Cerebellar cortex (tissue), 1 donor: Measurements from ENCODE around the gene TRANK1.
A peak's percentile ranks its signal among the peaks of the same experiment; 100 is the strongest.
"Not testable (repeated sequence)": the region's sequence is repeated elsewhere in the genome, so short reads cannot be mapped to it uniquely, and the experiment has no call there.

ENCODE experiments used
- DNase-seq: peaks from one replicate; pipeline ENCODE4 v3.0.0-alpha.2; 2015; ENCODE audit warnings: low spot score

The TRANK1 gene

DNA sequence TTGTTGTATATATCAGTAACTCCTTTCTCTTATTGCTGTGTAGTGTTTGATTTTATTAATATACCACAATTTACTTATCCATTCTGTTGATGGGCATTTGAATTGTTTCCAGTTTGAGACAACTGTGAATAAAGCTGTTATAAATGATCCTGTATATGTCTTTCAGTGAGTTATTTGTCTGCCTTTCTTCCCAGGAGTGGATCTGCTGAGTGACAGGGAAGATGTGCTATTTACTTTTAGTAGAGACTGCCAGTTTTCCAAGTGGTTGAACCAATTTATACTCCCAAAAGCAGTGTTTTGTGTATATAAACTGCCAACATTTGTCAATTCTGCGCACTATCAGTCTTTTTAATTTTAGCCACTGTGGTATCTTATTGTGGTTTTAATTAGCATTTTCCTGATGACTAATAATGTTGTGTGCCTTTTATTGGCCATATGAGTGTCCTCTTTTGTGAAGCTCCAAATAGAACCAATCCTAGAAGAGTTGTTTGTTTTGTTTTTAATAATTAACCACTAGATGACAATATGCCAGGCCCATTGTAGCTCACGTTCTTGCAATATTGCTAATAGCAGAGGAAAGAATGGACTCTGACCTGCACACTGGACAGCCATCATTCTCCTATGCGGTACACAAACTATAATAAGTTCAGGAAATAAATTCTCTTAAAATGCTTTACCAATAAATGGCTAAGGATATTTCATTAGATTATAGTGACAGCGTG, 25.3 kb downstream of the TRANK1 start:
- no peak for DNase-seq

GRCh38 chr3:36918050-36918449, 26.8 kb downstream of the TRANK1 start:
- DNase-seq: no peak

- DNase-seq: no peak
These were observed 32.7 kb downstream of the TRANK1 start for GRCh38 chr3:36911990-36912804.

- DNase-seq: no peak
These were observed 35.2 kb downstream of the TRANK1 start for GRCh38 chr3:36909666-36910065.

DNA sequence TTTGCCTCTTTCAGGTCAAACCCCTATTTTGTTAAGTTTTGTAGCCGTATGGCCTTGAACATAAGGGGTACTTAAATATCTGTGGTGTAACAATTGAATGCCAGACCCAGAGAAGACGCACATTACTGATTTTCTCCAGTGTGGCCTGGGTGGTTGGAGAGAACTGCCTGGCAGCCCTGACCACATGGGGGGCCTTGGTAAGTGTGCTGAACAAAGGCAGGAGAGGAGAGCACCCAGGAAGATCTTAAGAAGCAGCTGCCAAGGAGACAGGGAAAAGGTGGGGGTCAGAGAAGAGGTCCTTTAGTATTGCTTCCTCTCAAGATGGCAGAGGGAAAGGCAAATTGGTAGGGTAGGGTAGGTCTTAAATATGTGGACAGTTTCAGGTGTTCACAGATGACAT, 35.7 kb downstream of the TRANK1 start:
- no peak for DNase-seq

DNA sequence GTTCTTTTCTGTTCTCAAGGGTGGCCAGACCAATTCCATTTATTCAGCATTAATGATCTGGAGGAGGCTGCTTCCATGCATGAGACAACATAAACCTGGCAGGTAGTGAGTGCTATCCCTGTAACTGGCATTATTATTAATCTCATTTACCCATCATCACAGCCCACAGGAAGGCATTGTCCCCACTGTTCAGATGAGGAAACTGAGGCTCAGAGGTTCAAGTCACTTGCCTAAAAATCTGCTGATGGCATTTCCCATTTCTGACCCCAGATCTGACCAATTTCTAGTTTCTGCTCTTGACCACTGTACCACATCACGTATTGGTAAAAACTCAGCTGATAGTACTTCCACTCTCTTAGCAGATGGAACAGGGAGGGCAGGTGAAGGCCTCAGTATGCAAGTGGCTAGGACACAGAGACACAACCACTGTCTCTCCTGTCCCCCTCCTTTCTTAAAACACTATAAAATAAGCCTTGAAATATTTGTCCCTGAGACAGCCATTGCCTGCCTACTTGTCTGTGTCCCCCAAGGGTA, 36.1 kb downstream of the TRANK1 start:
- no peak for DNase-seq

DNA sequence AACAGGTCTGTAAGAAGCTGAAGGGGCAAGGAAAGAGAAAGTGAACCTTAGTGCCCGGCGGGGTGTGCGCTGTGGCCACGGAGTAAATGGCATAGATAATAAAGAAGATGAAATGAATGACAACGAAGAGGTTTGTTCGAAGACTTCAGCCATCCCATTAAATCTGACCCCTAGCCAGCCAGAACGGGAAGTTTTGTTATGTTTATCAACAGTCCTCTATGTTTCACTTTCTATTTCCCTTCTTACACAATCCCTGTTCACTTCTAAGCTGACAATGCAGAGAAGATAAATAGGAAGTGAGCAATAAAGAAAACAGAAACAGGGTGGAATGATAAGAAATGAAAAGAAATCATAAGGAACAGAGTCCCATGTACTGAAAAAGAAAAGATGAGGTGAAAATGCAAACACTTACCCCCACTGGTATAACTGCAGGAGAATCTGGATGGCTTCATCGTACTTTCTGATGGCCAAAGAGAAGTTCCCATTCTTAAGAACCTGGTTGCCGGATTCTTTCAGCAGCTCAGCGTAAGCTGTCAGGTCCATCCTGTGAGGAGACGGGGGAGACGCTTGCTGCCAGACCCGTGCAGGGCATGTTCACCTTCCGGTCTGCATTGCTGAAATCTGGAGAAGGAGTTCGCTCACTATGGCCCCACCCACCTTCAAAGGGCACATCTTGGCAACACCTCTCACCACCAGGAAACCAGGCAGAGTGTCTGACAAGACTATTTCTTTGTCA, 36.8 kb downstream of the TRANK1 start:
- no peak for DNase-seq

DNA sequence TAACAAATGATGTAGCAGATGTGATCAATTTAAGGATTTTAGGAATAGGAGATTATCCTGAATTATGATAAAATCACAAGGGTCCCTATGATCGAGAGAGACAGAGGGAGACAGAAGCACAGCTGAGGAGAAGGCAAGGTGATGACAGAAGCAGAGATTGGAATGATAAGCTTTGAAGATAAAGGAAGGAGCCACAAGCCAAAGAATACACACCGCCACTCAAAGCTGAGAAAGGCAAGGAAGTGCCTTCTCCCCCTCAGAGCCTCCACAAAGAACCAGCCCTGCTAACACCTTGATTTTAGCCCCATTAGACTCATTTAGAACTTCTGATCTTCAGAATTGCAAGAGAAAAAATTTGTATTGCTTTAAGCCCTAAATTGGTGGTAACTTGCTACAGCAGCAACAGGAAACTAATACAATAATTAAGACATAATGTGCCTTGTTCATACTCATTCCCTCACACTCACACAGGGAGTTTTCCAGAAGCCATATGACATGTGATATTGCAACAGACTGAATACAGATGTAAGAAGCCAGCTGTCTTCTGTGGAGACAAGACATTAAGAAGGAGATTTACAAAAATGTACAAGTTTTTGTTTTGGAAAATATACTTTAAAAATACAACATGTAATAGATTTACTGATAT, 38.2 kb downstream of the TRANK1 start:
- no peak for DNase-seq

GRCh38 chr3:36905545-36905944, 39.3 kb downstream of the TRANK1 start:
- no peak for DNase-seq

DNA sequence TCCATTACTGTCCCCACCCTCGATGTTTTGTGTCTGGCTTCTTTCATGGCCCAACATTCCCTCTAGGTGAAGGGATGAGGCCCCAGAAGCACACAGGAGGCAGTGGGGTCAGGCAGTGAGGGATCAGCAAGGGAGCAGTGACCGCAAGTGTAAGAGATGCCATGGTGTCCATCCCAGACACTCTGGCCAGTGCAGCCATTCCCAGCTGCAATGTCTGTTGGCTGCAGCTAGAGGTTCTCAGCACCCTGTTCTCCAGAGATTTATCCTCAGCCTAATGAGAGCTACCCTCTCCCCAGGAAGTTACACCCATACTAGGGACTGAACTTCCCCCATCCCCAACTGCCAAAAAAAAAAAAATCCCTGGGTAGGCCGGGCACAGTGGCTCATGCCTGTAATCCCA, 40.2 kb downstream of the TRANK1 start:
- peak; percentile 10 for DNase-seq

- not testable (repeated sequence) for DNase-seq
These were observed 40.8 kb downstream of the TRANK1 start for GRCh38 chr3:36904065-36904464.

DNA sequence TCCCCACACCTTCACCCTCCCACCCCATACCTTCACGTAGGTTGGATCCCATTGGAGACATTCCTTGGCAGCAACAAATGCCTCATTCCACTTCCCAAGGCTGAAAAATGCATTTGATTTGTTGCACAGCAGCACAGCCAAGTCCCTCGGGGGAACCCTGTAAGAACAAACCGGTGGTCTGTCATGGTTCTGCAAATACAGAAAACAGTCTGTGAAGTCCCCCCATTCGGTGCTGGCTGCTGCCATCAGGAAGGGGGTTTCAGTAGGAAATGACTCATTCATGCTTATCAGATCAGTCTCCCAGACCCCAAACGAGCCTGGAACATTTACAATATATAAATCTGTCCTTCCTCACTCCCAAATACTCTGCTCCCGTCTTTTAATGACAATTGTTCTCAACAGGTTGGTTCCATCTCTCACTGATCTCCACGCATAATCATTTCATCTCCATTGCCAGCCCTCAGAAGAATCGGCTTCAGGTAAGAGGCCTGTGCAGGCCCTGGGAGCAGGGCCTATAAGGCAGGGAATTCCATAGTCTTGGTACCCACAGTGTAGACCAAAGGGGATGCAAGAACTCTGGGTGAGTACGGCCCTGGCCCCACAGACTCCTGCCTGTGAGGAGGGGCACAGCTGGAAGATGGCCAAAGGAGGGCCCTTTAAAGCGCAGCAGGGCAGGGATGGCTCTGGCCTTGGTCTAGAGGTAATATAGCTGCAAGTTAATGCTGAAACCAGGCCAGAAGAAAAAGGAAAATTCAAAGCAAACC, 41.6 kb downstream of the TRANK1 start:
- no peak for DNase-seq

- DNase-seq: no peak
These were observed 43.3 kb downstream of the TRANK1 start for GRCh38 chr3:36901588-36901987.

- no peak for DNase-seq
These were observed 44.1 kb downstream of the TRANK1 start for GRCh38 chr3:36900474-36901443.

- DNase-seq: no peak
These were observed 49.1 kb downstream of the TRANK1 start for GRCh38 chr3:36895496-36896409.

DNA sequence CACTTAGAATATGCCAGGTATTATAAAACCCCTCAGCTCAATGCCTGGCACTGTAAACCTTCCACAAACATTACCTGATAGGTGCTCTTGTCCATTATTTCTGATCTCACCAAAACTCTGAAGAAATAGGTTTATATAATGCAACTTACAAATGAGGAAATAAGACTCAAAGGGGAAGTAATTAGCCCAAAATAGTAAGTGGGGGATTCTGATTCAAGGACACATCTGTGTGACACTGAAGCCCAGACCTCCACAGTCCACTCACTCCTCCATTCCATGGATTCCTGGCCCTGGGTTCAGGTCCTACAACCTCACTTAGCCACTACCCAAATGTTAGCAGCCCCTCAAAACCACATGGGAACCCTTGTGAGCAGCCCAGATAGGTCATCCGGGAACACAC, 49.9 kb downstream of the TRANK1 start:
- no peak for DNase-seq

DNA sequence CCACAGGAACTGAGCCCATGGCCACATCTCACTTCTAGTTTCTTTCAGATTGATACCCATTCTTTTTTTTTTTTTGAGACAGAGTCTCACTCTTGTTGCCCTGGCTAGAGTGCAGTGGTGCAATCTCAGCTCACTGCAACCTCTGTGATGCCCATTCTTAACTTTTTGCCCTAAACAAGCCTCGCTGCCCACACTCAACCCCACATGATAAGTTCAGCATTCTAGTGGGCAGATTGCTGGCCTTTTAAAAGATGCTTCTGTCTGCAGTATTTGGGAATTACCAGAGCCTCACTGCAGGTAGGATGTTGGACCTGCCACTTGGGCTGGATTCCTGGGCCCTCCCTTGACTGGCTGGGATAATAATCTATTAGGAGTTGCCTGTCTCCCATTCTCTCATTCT, 51.0 kb downstream of the TRANK1 start:
- DNase-seq: no peak

DNA sequence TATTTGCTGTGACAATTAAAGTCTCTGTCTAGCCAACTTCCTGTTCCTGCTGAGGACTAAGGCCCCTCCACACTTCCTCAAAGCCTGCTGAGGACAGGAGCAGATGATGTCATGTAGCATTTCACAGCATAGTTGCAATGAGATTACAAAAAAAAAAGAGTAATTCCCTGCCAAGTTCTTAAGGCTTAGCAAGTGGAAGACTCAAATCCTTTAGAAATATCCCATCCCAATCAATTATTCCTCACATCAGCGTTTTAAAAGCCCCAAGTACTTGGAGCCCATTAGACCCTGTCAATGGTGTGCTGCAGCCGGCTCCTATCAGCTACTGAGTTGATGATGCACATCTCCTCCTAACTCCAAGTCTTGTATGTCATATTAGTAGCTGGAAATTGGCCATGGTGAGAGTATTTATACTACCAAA, 51.7 kb downstream of the TRANK1 start:
- no peak for DNase-seq
